Spleen (tissue), 11 donors: ENCODE results near the gene PTPRCAP. TPM values are rescaled to one million over a fixed set of nuclear protein-coding genes. Genes with fewer than 3 reads are reported as not detected.
A peak's percentile ranks its signal among the peaks of the same experiment; 100 is the strongest.

Experiments used
- DNase-seq: peaks from one replicate; pipeline ENCODE4 v3.0.0-alpha.2; 2020
- H3K27ac ChIP-seq, 8 donors: fragments of 200-600 bp; sonication (generic) in 7 of 8; 1 replicate in 4 of 8; 2 replicates in 4 of 8; pipeline versions ENCODE4 v1.5.0 to v1.8.0; 2016 to 2021; ENCODE audit warnings: inconsistent platforms in 4 of 8, mild to moderate bottlenecking in 4 of 8, moderate library complexity in 1 of 8
- H3K27me3 ChIP-seq, 7 donors: fragments of 200-600 bp; sonication (generic) in 6 of 7; replicated peaks in 1 of 7; 1 replicate in 4 of 7; 2 replicates in 3 of 7; pipeline versions ENCODE4 v1.5.0 to v1.8.0; 2016 to 2021; ENCODE audit warnings: inconsistent platforms in 3 of 7, mild to moderate bottlenecking in 1 of 7
- H3K36me3 ChIP-seq, 6 donors: fragments of 200-600 bp; sonication (generic) in 5 of 6; 1 replicate in 4 of 6; 2 replicates in 2 of 6; pipeline versions ENCODE4 v1.5.0 to v1.8.0; 2016 to 2021; ENCODE audit warnings: inconsistent platforms in 2 of 6
- H3K4me1 ChIP-seq, 6 donors: fragments of 200-600 bp; sonication (generic) in 5 of 6; 1 replicate in 3 of 6; 2 replicates in 3 of 6; pipeline versions ENCODE4 v1.5.0 to v1.8.0; 2016 to 2021; ENCODE audit warnings: inconsistent platforms in 3 of 6
- H3K4me3 ChIP-seq, 8 donors: fragments of 200-600 bp; sonication (generic) in 7 of 8; 1 replicate in 4 of 8; 2 replicates in 4 of 8; pipeline versions ENCODE4 v1.5.0 to v1.8.0; 2016 to 2021; ENCODE audit warnings: inconsistent platforms in 4 of 8, mild to moderate bottlenecking in 4 of 8, moderate library complexity in 2 of 8
- H3K9me3 ChIP-seq, 8 donors: fragments of 200-600 bp; sonication (generic) in 7 of 8; 1 replicate in 4 of 8; 2 replicates in 4 of 8; pipeline versions ENCODE4 v1.5.0 to v1.8.0; 2016 to 2021; ENCODE audit warnings: inconsistent platforms in 4 of 8
- POLR2A ChIP-seq, 3 donors: fragments of 450-650 bp; IDR thresholded peaks; one replicate each; pipeline ENCODE4 v1.5.1; 2017; ENCODE audit warnings: antibody characterized with exemption in 3 of 3, mild to moderate bottlenecking in 1 of 3
- POLR2AphosphoS5 ChIP-seq, 3 donors: sonication (generic); formaldehyde crosslinking; IDR thresholded peaks; one replicate each; pipeline ENCODE4 v1.5.1; 2017; ENCODE audit warnings: antibody characterized with exemption in 3 of 3
- WGBS, 5 donors: extraction: QIAGEN DNeasy Blood & Tissue Kit in 3 of 5; methylation state at CpG; one replicate each; pipeline versions ENCODE4 v1.1.5 to v1.1.7; 2013 to 2018; 5-methylcytosine and 5-hydroxymethylcytosine counted together
- intact Hi-C: fragments of 100-400 bp; cut with DNase I; formaldehyde crosslinking; loops from one replicate; pipeline ENCODE4 v1.15.0; 2023; ENCODE audit warnings: low total_unique reads
- polyA plus RNA-seq, 3 donors: library from polyadenylated mRNA; stranded (reverse); fragments of 200-250 nt; gene quantifications; one replicate each; pipeline ENCODE4 v1.2.1, GENCODE V29; 2013
- total RNA-seq, 7 donors: library from RNA; depleted of rRNA in 3 of 7; stranded (reverse); fragments of >200 nt in 3 of 7; fragmentation: NEBNext Ultra II Directional in 4 of 7; extraction: Animal tissue kit (Norgen Biotek cat#: 25700) in 4 of 7; gene quantifications; one replicate each; pipeline versions ENCODE4 v1.1.0 to v1.2.1, GENCODE V29; 2016 to 2021
- TF ChIP-seq, protein P1 (sequence below), 11 experiments: fragments of 200-600 bp in 7 of 11; fragments of 450-650 bp in 4 of 11; sonication (generic) in 4 of 11; IDR thresholded peaks in 8 of 11; conservative IDR thresholded peaks in 3 of 11; 1 replicate in 7 of 11; 2 replicates in 4 of 11; pipeline versions ENCODE4 v1.4.0 to v1.8.0; 2016 to 2021; ENCODE audit warnings: antibody characterized with exemption in 11 of 11, inconsistent platforms in 4 of 11, mild to moderate bottlenecking in 1 of 11
- donor health status: healthy with polysubstance abuse.
- donor health status: DM: no; HTN: no; CAD: no; lungs with moderate emphysema.
- donor health status: DM: no; HTN: no; CAD: no.
- donor health status: Bipolar disorder and iron deficiency.
- donor health status: healthy.
- donor health status: DM: no; HTN: no; CAD: no.
- donor health status: DM: yes; HTN: yes; CAD: no.

Gene PTPRCAP
- total and polyA plus RNA-seq, 10 donors: 119 to 557 (median 238) TPM

GRCh38 chr11:67441731-67442351 is 4.4 kb upstream of the PTPRCAP start:
- Histone ChIP-seq H3K4me3 (peak overlapping the region in 3 of 8 donors; percentile 64 to 77 (median 64)), H3K4me1 (peaks cover 48 to 99% (median 96%) of the 10 kb centered on the region in 6 donors), H3K27me3 (no peaks in the 10 kb centered on the region), H3K27ac (peak overlapping the region in 4 of 8 donors; percentile 87 to 97 (median 96)), H3K36me3 (peaks cover 0 to 56% (median 3%) of the 10 kb centered on the region in 6 donors), H3K9me3 (no peaks in the 10 kb centered on the region)
- WGBS, 5 donors: 79 to 87% (median 82%) methylated on average over 15 to 28 of the region's 28 CpGs
- intact Hi-C loops: no loop called here
- TF ChIP-seq POLR2AphosphoS5 (IDR thresholded peaks at IDR 0.05): peak in 2 of 3 donors; percentile 19 to 31
- TF ChIP-seq, protein P1, sequence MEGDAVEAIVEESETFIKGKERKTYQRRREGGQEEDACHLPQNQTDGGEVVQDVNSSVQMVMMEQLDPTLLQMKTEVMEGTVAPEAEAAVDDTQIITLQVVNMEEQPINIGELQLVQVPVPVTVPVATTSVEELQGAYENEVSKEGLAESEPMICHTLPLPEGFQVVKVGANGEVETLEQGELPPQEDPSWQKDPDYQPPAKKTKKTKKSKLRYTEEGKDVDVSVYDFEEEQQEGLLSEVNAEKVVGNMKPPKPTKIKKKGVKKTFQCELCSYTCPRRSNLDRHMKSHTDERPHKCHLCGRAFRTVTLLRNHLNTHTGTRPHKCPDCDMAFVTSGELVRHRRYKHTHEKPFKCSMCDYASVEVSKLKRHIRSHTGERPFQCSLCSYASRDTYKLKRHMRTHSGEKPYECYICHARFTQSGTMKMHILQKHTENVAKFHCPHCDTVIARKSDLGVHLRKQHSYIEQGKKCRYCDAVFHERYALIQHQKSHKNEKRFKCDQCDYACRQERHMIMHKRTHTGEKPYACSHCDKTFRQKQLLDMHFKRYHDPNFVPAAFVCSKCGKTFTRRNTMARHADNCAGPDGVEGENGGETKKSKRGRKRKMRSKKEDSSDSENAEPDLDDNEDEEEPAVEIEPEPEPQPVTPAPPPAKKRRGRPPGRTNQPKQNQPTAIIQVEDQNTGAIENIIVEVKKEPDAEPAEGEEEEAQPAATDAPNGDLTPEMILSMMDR (IDR thresholded peaks at IDR 0.05 in 8 of 11, conservative IDR thresholded peaks at IDR 0.05 in 3 of 11): no peak
- peak; percentile 85 for DNase-seq

GRCh38 chr11:67441098-67441563 is 3.6 kb upstream of the PTPRCAP start:
- WGBS, 5 donors: 77 to 94% (median 82%) methylated on average over 3 to 21 of the region's 21 CpGs
- Histone ChIP-seq H3K27me3 (no peaks in the 10 kb centered on the region), H3K27ac (peak overlapping the region; percentile 44 to 97 (median 90)), H3K36me3 (peaks cover 0 to 63% (median 4%) of the 10 kb centered on the region in 6 donors), H3K4me3 (no peak overlapping the region), H3K9me3 (no peaks in the 10 kb centered on the region), H3K4me1 (peaks cover 47 to 99% (median 96%) of the 10 kb centered on the region in 6 donors)
- peak; percentile 18 to 66 (median 40) for TF ChIP-seq POLR2AphosphoS5 (IDR thresholded peaks at IDR 0.05)
- TF ChIP-seq, protein P1 (IDR thresholded peaks at IDR 0.05 in 8 of 11, conservative IDR thresholded peaks at IDR 0.05 in 3 of 11): no peak
- intact Hi-C loops: no loop called here
- DNase-seq: no peak

DNA sequence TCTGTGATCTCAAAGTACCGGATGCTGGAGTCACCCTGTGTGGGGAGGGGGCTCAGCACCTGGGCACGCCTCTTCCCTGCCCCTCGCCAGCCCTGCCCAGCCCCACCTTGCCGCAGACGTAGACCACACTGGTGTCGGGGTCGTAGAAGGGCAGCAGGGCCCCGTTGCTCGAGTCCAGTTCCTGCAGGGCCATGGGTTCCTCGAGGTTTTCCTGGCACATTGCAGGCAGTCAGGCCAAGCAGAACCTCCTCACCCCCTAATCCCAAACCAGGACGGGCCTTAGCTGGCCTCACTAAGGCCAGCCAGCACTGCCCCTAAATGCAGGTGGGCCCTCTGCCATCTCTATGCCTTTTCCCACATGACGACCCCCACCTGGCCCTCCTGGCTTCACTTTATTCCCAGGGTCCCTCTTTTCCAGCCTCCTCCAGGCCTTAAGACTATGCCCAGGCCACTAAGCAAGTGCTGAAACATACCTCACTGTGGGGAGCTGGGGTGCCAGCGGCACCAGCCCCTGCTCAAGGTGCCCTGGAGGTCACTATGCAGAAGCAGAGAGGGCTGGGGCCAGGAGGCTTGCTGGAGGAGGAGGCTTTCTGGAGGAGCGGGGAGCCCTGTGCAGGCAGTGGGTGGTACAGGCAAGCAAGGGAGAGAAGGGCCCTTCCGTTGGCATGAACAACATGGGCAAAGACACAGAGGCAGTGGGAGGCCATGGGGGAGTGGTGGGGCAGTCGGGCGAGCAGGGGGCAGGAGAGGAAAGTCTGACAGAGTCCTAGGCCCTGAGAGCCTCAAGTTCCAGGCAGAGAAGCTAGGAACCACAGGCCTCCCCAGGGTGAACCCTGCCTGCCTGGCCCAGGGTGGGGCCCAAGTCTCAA is 3.0 kb upstream of the PTPRCAP start:
- no peak for DNase-seq
- TF ChIP-seq POLR2A (IDR thresholded peaks at IDR 0.05): no peak
- TF ChIP-seq, protein P1 (IDR thresholded peaks at IDR 0.05 in 8 of 11, conservative IDR thresholded peaks at IDR 0.05 in 3 of 11): no peak
- TF ChIP-seq POLR2AphosphoS5 (IDR thresholded peaks at IDR 0.05): peak in 2 of 3 donors; percentile 7 to 51
- Histone ChIP-seq H3K27me3 (no peaks in the 10 kb centered on the region), H3K4me3 (peak overlapping the region in 3 of 8 donors; percentile 2 to 95 (median 8)), H3K4me1 (peaks cover 49 to 99% (median 96%) of the 10 kb centered on the region in 6 donors), H3K27ac (peak overlapping the region; percentile 44 to 97 (median 90)), H3K36me3 (peaks cover 6 to 69% (median 11%) of the 10 kb centered on the region in 6 donors), H3K9me3 (no peaks in the 10 kb centered on the region)
- WGBS, 5 donors: 50 to 64% (median 53%) methylated on average over 11 to 17 of the region's 17 CpGs
- intact Hi-C loops: no loop called here
